ENCODE results near the gene ADGRL4.

ADGRL4 gene

GRCh38 chr1:79005945-79006344 lies 585 bp downstream of the ADGRL4 start:
- Histone ChIP-seq H3K9me3 (ENCODE audit: control insufficient read depth, insufficient read depth, low read depth, low read length) (no peaks in the 10 kb centered on the region), H3K4me3 (ENCODE audit: low read depth, low read length) (no peak overlapping the region), H3K4me1 (ENCODE audit: control insufficient read depth, insufficient read depth, low read length) (no peaks in the 10 kb centered on the region), H3K36me3 (ENCODE audit: control insufficient read depth in 2 of 2, insufficient read depth in 1 of 2, low read length in 2 of 2) (no peaks in the 10 kb centered on the region), H3K27ac (ENCODE audit: extremely low read depth, low read depth, low read length) (no peak overlapping the region)
- TF ChIP-seq ZBTB49 (tag by site-specific recombination; IDR thresholded peaks at IDR 0.05; ENCODE audit: low read depth) = no peak
- no peak for TF ChIP-seq YY1 (tag by site-specific recombination; IDR thresholded peaks at IDR 0.05)
- no peak for TF ChIP-seq ZSCAN23 (tag by site-specific recombination; IDR thresholded peaks at IDR 0.05)
- TF ChIP-seq ZNF426 (tag by site-specific recombination; IDR thresholded peaks at IDR 0.05) = no peak
- TF ChIP-seq, protein P1, sequence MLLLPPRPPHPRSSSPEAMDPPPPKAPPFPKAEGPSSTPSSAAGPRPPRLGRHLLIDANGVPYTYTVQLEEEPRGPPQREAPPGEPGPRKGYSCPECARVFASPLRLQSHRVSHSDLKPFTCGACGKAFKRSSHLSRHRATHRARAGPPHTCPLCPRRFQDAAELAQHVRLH (tag by site-specific recombination; IDR thresholded peaks at IDR 0.05) = no peak
- no peak for TF ChIP-seq ZNF274 (IDR thresholded peaks at IDR 0.05; ENCODE audit: low read length)
- TF ChIP-seq ZNF274 (tag by site-specific recombination; IDR thresholded peaks at IDR 0.05; ENCODE audit: borderline replicate concordance) = no peak
- TF ChIP-seq ZNF394 (tag by site-specific recombination; IDR thresholded peaks at IDR 0.05; ENCODE audit: borderline replicate concordance) = no peak
- TF ChIP-seq, protein P2, sequence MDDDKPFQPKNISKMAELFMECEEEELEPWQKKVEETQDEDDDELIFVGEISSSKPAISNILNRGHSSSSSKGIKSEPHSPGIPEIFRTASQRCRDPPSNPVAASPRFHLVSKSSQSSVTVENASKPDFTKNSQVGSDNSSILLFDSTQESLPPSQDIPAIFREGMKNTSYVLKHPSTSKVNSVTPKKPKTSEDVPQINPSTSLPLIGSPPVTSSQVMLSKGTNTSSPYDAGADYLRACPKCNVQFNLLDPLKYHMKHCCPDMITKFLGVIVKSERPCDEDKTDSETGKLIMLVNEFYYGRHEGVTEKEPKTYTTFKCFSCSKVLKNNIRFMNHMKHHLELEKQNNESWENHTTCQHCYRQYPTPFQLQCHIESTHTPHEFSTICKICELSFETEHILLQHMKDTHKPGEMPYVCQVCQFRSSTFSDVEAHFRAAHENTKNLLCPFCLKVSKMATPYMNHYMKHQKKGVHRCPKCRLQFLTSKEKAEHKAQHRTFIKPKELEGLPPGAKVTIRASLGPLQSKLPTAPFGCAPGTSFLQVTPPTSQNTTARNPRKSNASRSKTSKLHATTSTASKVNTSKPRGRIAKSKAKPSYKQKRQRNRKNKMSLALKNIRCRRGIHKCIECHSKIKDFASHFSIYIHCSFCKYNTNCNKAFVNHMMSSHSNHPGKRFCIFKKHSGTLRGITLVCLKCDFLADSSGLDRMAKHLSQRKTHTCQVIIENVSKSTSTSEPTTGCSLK (tag by site-specific recombination; IDR thresholded peaks at IDR 0.05) = no peak
- TF ChIP-seq ZNF792 (tag by site-specific recombination; IDR thresholded peaks at IDR 0.05) = no peak
- TF ChIP-seq ZNF157 (tag by site-specific recombination; IDR thresholded peaks at IDR 0.05) = no peak
- TF ChIP-seq SCRT2 (tag by site-specific recombination; IDR thresholded peaks at IDR 0.05) = no peak
- no peak for TF ChIP-seq FEZF1 (tag by site-specific recombination; IDR thresholded peaks at IDR 0.05)
- TF ChIP-seq, protein P3, sequence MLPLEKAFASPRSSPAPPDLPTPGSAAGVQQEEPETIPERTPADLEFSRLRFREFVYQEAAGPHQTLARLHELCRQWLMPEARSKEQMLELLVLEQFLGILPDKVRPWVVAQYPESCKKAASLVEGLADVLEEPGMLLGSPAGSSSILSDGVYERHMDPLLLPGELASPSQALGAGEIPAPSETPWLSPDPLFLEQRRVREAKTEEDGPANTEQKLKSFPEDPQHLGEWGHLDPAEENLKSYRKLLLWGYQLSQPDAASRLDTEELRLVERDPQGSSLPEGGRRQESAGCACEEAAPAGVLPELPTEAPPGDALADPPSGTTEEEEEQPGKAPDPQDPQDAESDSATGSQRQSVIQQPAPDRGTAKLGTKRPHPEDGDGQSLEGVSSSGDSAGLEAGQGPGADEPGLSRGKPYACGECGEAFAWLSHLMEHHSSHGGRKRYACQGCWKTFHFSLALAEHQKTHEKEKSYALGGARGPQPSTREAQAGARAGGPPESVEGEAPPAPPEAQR (tag by site-specific recombination; IDR thresholded peaks at IDR 0.05) = no peak
- TF ChIP-seq ZNF530 (tag by site-specific recombination; IDR thresholded peaks at IDR 0.05; ENCODE audit: low read depth) = no peak
- TF ChIP-seq BCL11A (tag by site-specific recombination; IDR thresholded peaks at IDR 0.05; ENCODE audit: low read depth) = no peak
- TF ChIP-seq TCF7L2 (IDR thresholded peaks at IDR 0.05; ENCODE audit: borderline replicate concordance, low read depth, low read length) = no peak
- no peak for TF ChIP-seq ZNF514 (tag by site-specific recombination; IDR thresholded peaks at IDR 0.05)
- ChIA-PET POLR2A (no interaction called here), CTCF (no interaction called here)

GRCh38 chr1:79004916-79005315 lies 1.6 kb downstream of the ADGRL4 start:
- H3K36me3 ChIP-seq (ENCODE audit: control insufficient read depth in 2 of 2, insufficient read depth in 1 of 2, low read length in 2 of 2) = no peaks in the 10 kb centered on the region
- ChIA-PET POLR2A (no interaction called here), CTCF (no interaction called here)
- no peaks in the 10 kb centered on the region for H3K9me3 ChIP-seq (ENCODE audit: control insufficient read depth, insufficient read depth, low read depth, low read length)
- H3K4me1 ChIP-seq (ENCODE audit: control insufficient read depth, insufficient read depth, low read length) = no peaks in the 10 kb centered on the region
- H3K4me3 ChIP-seq (ENCODE audit: low read depth, low read length) = no peak overlapping the region
- no peak overlapping the region for H3K27ac ChIP-seq (ENCODE audit: extremely low read depth, low read depth, low read length)
- TF ChIP-seq ZNF404 (tag by site-specific recombination; IDR thresholded peaks at IDR 0.05) (no peak), SP2 (tag by site-specific recombination; IDR thresholded peaks at IDR 0.05) (no peak), ZNF10 (tag by site-specific recombination; IDR thresholded peaks at IDR 0.05) (no peak), ZNF114 (tag by site-specific recombination; IDR thresholded peaks at IDR 0.05) (no peak), ZNF654 (tag by site-specific recombination; IDR thresholded peaks at IDR 0.05; ENCODE audit: low read depth) (no peak), ZNF670 (tag by site-specific recombination; IDR thresholded peaks at IDR 0.05; ENCODE audit: low read depth) (no peak), ATF2 (tag by site-specific recombination; IDR thresholded peaks at IDR 0.05; ENCODE audit: low read depth) (no peak)
- TF ChIP-seq, protein P4, sequence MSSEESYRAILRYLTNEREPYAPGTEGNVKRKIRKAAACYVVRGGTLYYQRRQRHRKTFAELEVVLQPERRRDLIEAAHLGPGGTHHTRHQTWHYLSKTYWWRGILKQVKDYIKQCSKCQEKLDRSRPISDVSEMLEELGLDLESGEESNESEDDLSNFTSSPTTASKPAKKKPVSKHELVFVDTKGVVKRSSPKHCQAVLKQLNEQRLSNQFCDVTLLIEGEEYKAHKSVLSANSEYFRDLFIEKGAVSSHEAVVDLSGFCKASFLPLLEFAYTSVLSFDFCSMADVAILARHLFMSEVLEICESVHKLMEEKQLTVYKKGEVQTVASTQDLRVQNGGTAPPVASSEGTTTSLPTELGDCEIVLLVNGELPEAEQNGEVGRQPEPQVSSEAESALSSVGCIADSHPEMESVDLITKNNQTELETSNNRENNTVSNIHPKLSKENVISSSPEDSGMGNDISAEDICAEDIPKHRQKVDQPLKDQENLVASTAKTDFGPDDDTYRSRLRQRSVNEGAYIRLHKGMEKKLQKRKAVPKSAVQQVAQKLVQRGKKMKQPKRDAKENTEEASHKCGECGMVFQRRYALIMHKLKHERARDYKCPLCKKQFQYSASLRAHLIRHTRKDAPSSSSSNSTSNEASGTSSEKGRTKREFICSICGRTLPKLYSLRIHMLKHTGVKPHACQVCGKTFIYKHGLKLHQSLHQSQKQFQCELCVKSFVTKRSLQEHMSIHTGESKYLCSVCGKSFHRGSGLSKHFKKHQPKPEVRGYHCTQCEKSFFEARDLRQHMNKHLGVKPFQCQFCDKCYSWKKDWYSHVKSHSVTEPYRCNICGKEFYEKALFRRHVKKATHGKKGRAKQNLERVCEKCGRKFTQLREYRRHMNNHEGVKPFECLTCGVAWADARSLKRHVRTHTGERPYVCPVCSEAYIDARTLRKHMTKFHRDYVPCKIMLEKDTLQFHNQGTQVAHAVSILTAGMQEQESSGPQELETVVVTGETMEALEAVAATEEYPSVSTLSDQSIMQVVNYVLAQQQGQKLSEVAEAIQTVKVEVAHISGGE (tag by site-specific recombination; conservative IDR thresholded peaks at IDR 0.05; ENCODE audit: low read depth) = no peak
